Panc1 (cell line): Measurements from ENCODE around the gene NOTCH3. TPM values are rescaled to one million over a fixed set of nuclear protein-coding genes. Genes with fewer than 3 reads are reported as not detected.

Experiments used
- ATAC-seq: fragments of 200-7000 bp; cut with Tn5 transposase; 2 replicates; pipeline ENCODE4 v1.9.1; 2020; ENCODE audit warnings: mild to moderate bottlenecking, moderate library complexity
- BruUV-seq: library from RNA; stranded (reverse); fragments of 400-500 nt; replicated peaks from 2 replicates; lab custom pipeline; 2021; lab: Mats Ljungman, UMichigan
- CTCF ChIA-PET: fragments of 300-600 bp; sonication (Branson Sonifier 250); formaldehyde crosslinking; loops from one replicate; lab custom pipeline; 2022; ENCODE audit warnings: antibody characterized with exemption; lab: Charles Lee
- POLR2A ChIA-PET: fragments of 300-600 bp; sonication (Branson Sonifier 250); formaldehyde crosslinking; loops from one replicate; lab custom pipeline; 2022; ENCODE audit warnings: antibody characterized with exemption; lab: Charles Lee
- DNase-seq: peaks from one replicate; pipeline ENCODE4 v3.0.0-alpha.2; 2010; ENCODE audit warnings: low read depth, low spot score
- H3K27ac ChIP-seq: 2 replicates; pipeline ENCODE4 v1.5.1; 2011; ENCODE audit warnings: mild to moderate bottlenecking, low read length, inconsistent platforms
- H3K27me3 ChIP-seq: fragments of 200-500 bp; sonication (Bioruptor generic); 2 replicates; pipeline ENCODE4 v1.6.0; 2014; ENCODE audit warnings: low read length, inconsistent platforms; ENCODE audit not compliant: control insufficient read depth, insufficient read depth
- H3K36me3 ChIP-seq: fragments of 200-500 bp; sonication (Bioruptor generic); 2 replicates; pipeline ENCODE4 v1.5.1; 2014; ENCODE audit warnings: inconsistent platforms, mild to moderate bottlenecking, low read length, moderate library complexity; ENCODE audit not compliant: control insufficient read depth, insufficient read depth
- H3K4me1 ChIP-seq: 2 replicates; pipeline ENCODE4 v1.5.1; 2011; ENCODE audit warnings: inconsistent platforms, mild to moderate bottlenecking, low read length, moderate library complexity; ENCODE audit not compliant: control insufficient read depth, insufficient read depth
- H3K4me3 ChIP-seq, 2 experiments: 2 replicates each; pipeline ENCODE4 v1.5.1; 2011 to 2012; ENCODE audit warnings: low read depth in 2 of 2, low read length in 2 of 2, mild to moderate bottlenecking in 2 of 2, inconsistent platforms in 1 of 2, moderate library complexity in 1 of 2
- H3K9me3 ChIP-seq: fragments of 200-500 bp; sonication (Bioruptor generic); 2 replicates; pipeline ENCODE4 v1.5.1; 2014; ENCODE audit warnings: low read depth, mild to moderate bottlenecking, inconsistent platforms, low read length, moderate library complexity; ENCODE audit not compliant: control insufficient read depth, insufficient read depth
- CTCF ChIP-seq: fragments of 450-650 bp; IDR thresholded peaks from 2 replicates; pipeline ENCODE4 v1.5.1; 2017; ENCODE audit warnings: mild to moderate bottlenecking
- POLR2AphosphoS5 ChIP-seq: IDR thresholded peaks from 2 replicates; pipeline ENCODE4 v1.6.1; 2012; ENCODE audit warnings: mild to moderate bottlenecking, low read depth, low read length, moderate library complexity
- SIN3A ChIP-seq: IDR thresholded peaks from 2 replicates; pipeline ENCODE4 v1.6.1; 2012; ENCODE audit warnings: low read depth, mild to moderate bottlenecking, low read length, moderate library complexity, borderline replicate concordance; ENCODE audit not compliant: insufficient read depth
- TCF7L2 ChIP-seq: IDR thresholded peaks from 2 replicates; pipeline ENCODE4 v1.6.1; 2011; ENCODE audit warnings: mild to moderate bottlenecking, low read depth, low read length, inconsistent platforms
- in situ Hi-C: cut with HindIII; loops from 2 replicates; pipeline ENCODE4 v1.10.0; 2016; ENCODE audit warnings: low sequenced_read_pairs, low pct_unique_long_range_greater_than_20kb
- intact Hi-C: fragments of 100-400 bp; cut with micrococcal nuclease; formaldehyde crosslinking; loops from one replicate; pipeline ENCODE4 v1.10.0; 2022; ENCODE audit not compliant: unreplicated experiment
- total RNA-seq: library from RNA; stranded (reverse); gene quantifications from one replicate; pipeline ENCODE4 v1.2.1, GENCODE V29; 2021; ENCODE audit not compliant: unreplicated experiment
- TF ChIP-seq, protein P1 (sequence below), 2 experiments: IDR thresholded peaks; 2 replicates each; pipeline ENCODE4 v1.6.1; 2011 to 2012; ENCODE audit warnings: low read depth in 2 of 2, control low read depth in 1 of 2, low read length in 1 of 2, mild to moderate bottlenecking in 1 of 2, moderate library complexity in 1 of 2; ENCODE audit not compliant: insufficient read depth in 1 of 2

NOTCH3 gene
- total RNA-seq, 1 experiment from 2014 or later, result 5.3 TPM

- TF ChIP-seq TCF7L2, result no peak
- peak; percentile 75 for TF ChIP-seq CTCF
- no peaks in the 10 kb centered on the region for H3K36me3 ChIP-seq
- in situ Hi-C loops, result no loop called here
- no peak overlapping the region for H3K4me3 ChIP-seq
- H3K27ac ChIP-seq, result no peak overlapping the region
- intact Hi-C loops, result no loop called here
- ChIA-PET POLR2A (no interaction called here), CTCF (interaction anchor here (1.4 kb wide), 1 partner anchor 62 kb away, joined by 12 read pairs; no protein-coding TSS in a partner anchor)
- no peaks in the 10 kb centered on the region for H3K27me3 ChIP-seq
- no TSS peak for BruUV-seq
- ATAC-seq, result peak; percentile 73
- no peaks in the 10 kb centered on the region for H3K9me3 ChIP-seq
- DNase-seq, result no peak
- no peaks in the 10 kb centered on the region for H3K4me1 ChIP-seq
Observed at GRCh38 chr19:15154002-15154612, 46.7 kb downstream of the NOTCH3 start.

DNA sequence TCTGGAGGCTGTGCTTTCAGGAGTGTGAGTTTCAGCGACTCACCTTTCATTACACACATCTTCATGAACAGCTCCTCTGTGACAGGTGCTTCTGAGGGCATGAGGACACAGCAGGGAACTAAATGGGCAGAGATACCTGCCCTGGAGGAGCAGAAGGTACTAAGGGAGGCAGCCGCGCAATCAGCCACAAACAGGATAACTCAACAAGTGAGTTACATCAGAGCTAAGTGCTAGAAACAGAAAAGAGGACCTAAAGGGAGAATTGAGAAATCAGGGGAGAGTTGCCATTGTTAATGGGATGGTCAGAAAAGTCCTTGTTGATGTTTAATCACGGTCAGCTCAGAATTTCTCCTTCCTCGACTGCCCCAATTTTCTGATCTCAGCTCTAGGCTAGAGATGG is 51.1 kb downstream of the NOTCH3 start:
- ChIA-PET CTCF (interaction anchor here (0.6 to 1.0 kb wide), 5 partner anchors 10 to 512 kb away, joined by 3 to 11 read pairs (median 4); no protein-coding TSS in a partner anchor), POLR2A (interaction anchor here (0.6 kb wide), 2 partner anchors 43 to 546 kb away, joined by 3 to 21 read pairs; no protein-coding TSS in a partner anchor)
- no TSS peak for BruUV-seq
- TF ChIP-seq CTCF (no peak), TCF7L2 (no peak), SIN3A (no peak), POLR2AphosphoS5 (no peak)
- TF ChIP-seq, protein P1, sequence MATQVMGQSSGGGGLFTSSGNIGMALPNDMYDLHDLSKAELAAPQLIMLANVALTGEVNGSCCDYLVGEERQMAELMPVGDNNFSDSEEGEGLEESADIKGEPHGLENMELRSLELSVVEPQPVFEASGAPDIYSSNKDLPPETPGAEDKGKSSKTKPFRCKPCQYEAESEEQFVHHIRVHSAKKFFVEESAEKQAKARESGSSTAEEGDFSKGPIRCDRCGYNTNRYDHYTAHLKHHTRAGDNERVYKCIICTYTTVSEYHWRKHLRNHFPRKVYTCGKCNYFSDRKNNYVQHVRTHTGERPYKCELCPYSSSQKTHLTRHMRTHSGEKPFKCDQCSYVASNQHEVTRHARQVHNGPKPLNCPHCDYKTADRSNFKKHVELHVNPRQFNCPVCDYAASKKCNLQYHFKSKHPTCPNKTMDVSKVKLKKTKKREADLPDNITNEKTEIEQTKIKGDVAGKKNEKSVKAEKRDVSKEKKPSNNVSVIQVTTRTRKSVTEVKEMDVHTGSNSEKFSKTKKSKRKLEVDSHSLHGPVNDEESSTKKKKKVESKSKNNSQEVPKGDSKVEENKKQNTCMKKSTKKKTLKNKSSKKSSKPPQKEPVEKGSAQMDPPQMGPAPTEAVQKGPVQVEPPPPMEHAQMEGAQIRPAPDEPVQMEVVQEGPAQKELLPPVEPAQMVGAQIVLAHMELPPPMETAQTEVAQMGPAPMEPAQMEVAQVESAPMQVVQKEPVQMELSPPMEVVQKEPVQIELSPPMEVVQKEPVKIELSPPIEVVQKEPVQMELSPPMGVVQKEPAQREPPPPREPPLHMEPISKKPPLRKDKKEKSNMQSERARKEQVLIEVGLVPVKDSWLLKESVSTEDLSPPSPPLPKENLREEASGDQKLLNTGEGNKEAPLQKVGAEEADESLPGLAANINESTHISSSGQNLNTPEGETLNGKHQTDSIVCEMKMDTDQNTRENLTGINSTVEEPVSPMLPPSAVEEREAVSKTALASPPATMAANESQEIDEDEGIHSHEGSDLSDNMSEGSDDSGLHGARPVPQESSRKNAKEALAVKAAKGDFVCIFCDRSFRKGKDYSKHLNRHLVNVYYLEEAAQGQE (IDR thresholded peaks at IDR 0.05; ENCODE audit: insufficient read depth in 1 of 2, low read depth in 2 of 2, low read length in 1 of 2), result no peak
- H3K4me1 ChIP-seq, result no peaks in the 10 kb centered on the region
- H3K4me3 ChIP-seq, result no peak overlapping the region
- intact Hi-C loops, result loop anchor here (1.0 kb wide), 1 partner anchor 57 kb away; no protein-coding TSS in a partner anchor
- H3K27me3 ChIP-seq, result no peaks in the 10 kb centered on the region
- DNase-seq (no peak), ATAC-seq (no peak)
- no peak overlapping the region for H3K27ac ChIP-seq
- H3K9me3 ChIP-seq, result no peaks in the 10 kb centered on the region
- in situ Hi-C loops, result no loop called here
- H3K36me3 ChIP-seq, result no peaks in the 10 kb centered on the region
